Tibial nerve (tissue), 4 donors: Measurements from ENCODE around the gene CCL16.

Source experiments
- CTCF ChIP-seq, 5 experiments: fragments of 200-600 bp in 3 of 5; fragments of 450-650 bp in 2 of 5; sonication (generic) in 3 of 5; IDR thresholded peaks; one replicate each; pipeline ENCODE4 v1.5.1; 2016 to 2019; ENCODE audit warnings: antibody characterized with exemption in 5 of 5, mild to moderate bottlenecking in 3 of 5, moderate library complexity in 2 of 5
- EP300 ChIP-seq, 2 donors: sonication (generic); formaldehyde crosslinking; IDR thresholded peaks; one replicate each; pipeline ENCODE4 v1.6.1; 2017; ENCODE audit warnings: antibody characterized with exemption in 2 of 2, mild to moderate bottlenecking in 1 of 2
- POLR2A ChIP-seq, 2 donors: fragments of 450-650 bp; IDR thresholded peaks; one replicate each; pipeline ENCODE4 v1.6.1; 2017; ENCODE audit warnings: antibody characterized with exemption in 2 of 2, mild to moderate bottlenecking in 2 of 2, moderate library complexity in 2 of 2

GRCh38 chr17:36030956-36031355 is 49.7 kb upstream of the CCL16 start:
- TF ChIP-seq EP300 (IDR thresholded peaks at IDR 0.05) (no peak), POLR2A (IDR thresholded peaks at IDR 0.05) (no peak), CTCF (IDR thresholded peaks at IDR 0.05) (no peak)
